ENCODE results near the gene GRAMD4. TPM values are rescaled to one million over a fixed set of nuclear protein-coding genes. Genes with fewer than 3 reads are reported as not detected.

The GRAMD4 gene
- total and polyA plus RNA-seq, 10 of the 15 experiments (the other 5 are each of a cell fraction or from before 2014, with no cell fraction given): 0.21 to 45.5 (median 10.6) TPM

DNA sequence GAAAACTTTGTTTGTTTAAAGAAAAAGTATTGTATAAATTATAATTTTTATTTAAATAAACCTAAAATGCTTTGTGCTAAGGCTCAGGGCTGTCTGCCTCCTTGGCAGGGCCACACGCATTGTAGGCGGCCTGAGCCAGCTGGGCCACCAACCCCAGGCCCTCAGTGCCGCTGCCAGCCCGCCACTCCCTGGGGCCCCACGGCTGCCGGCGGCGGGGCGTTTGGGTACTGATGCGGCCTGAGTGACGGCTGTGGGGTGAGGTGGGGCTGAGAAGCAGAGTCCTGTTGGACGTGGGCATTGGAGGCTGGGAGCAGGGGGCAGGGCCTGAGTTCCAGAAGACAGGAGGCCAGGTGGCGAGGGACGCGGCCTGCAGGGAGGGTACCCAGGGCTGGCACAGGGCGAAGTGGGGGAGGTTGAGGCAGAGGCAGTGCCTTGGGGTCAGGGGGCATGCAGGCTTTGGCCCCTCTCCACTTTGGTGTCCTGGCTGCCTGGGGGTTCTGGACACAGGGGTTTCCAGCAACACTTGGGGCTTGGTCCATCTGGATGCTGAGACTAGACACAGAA is 59.6 kb downstream of the GRAMD4 start:
- ATAC-seq: no peak
- Histone ChIP-seq H3K4me1 (ENCODE audit: control insufficient read depth, insufficient read depth, low read length) (peaks cover 12% of the 10 kb centered on the region), H3K9me3 (replicated peaks; ENCODE audit: control insufficient read depth, insufficient read depth, low read length) (no peaks in the 10 kb centered on the region), H3K4me3 (no peak overlapping the region), H2AFZ (ENCODE audit: control insufficient read depth, low read depth, low read length) (no peak overlapping the region), H3K27ac (ENCODE audit: control insufficient read depth, insufficient read depth) (no peak overlapping the region), H4K20me1 (ENCODE audit: control insufficient read depth, insufficient read depth) (0 out of 2 replicates have a peak, but pooled peaks cover 2% of the 10 kb centered on the region), H3K27me3 (replicated peaks in 1 of 2; ENCODE audit: control insufficient read depth in 2 of 2, insufficient read depth in 2 of 2, low read length in 1 of 2) (no peaks in the 10 kb centered on the region), H3K79me2 (ENCODE audit: control insufficient read depth, insufficient read depth, low read length) (no peaks in the 10 kb centered on the region), H3K4me2 (ENCODE audit: control insufficient read depth, insufficient read depth) (no peak overlapping the region), H3K36me3 (ENCODE audit: control insufficient read depth in 2 of 2, insufficient read depth in 2 of 2, low read length in 1 of 2) (peaks cover 0 to 1% of the 10 kb centered on the region in 2 experiments; a peak in 2 of 4 replicates), H3K9ac (ENCODE audit: control insufficient read depth, insufficient read depth, low read length) (no peak overlapping the region)
- ChIA-PET RAD21 (ENCODE audit: unreplicated experiment) (no interaction called here), CTCF (interaction anchor here (1.3 kb wide), 1 partner anchor 130 kb away, joined by 3 read pairs; no protein-coding TSS in a partner anchor), POLR2A (no interaction called here), SMC1A (ENCODE audit: uncharacterized antibody, unreplicated experiment) (interaction anchor here (3.1 kb wide), 1 partner anchor 116 kb away, joined by 13 read pairs; no protein-coding TSS in a partner anchor)
- intact Hi-C loops (cut with micrococcal nuclease; ENCODE audit: unreplicated experiment): no loop called here
- WGBS (ENCODE audit: insufficient coverage, insufficient replicate concordance, low lambda C conversion rate, missing lambda C conversion rate): 83% methylated on average over 14 of the region's 16 CpGs
- in situ Hi-C loops (cut with MboI): no loop called here
- TF ChIP-seq ZSCAN29 (IDR thresholded peaks at IDR 0.05) (no peak), RBBP5 (conservative IDR thresholded peaks at IDR 0.05) (no peak), ESRRA (IDR thresholded peaks at IDR 0.05; ENCODE audit: low read length) (no peak), STAT3 (IDR thresholded peaks at IDR 0.05; ENCODE audit: low read depth, low read length) (no peak), ZBTB33 (IDR thresholded peaks at IDR 0.05) (no peak), EP300 (IDR thresholded peaks at IDR 0.05; ENCODE audit: borderline replicate concordance in 1 of 2, control insufficient read depth in 1 of 2, low read depth in 2 of 2, low read length in 2 of 2) (no peak), MTA3 (IDR thresholded peaks at IDR 0.05; ENCODE audit: borderline replicate concordance, low read length) (no peak), ATF7 (IDR thresholded peaks at IDR 0.05; ENCODE audit: low read depth) (no peak), RB1 (IDR thresholded peaks at IDR 0.05; ENCODE audit: borderline replicate concordance) (no peak), PKNOX1 (IDR thresholded peaks at IDR 0.05) (no peak), HCFC1 (IDR thresholded peaks at IDR 0.05; ENCODE audit: low read length) (no peak), ZNF622 (IDR thresholded peaks at IDR 0.05) (no peak), ETV6 (conservative IDR thresholded peaks at IDR 0.05 in 1 of 2, IDR thresholded peaks at IDR 0.05 in 1 of 2; ENCODE audit: borderline replicate concordance in 1 of 2, low read depth in 1 of 2) (no peak), PAX8 (IDR thresholded peaks at IDR 0.05) (no peak)
- TF ChIP-seq, protein P1, sequence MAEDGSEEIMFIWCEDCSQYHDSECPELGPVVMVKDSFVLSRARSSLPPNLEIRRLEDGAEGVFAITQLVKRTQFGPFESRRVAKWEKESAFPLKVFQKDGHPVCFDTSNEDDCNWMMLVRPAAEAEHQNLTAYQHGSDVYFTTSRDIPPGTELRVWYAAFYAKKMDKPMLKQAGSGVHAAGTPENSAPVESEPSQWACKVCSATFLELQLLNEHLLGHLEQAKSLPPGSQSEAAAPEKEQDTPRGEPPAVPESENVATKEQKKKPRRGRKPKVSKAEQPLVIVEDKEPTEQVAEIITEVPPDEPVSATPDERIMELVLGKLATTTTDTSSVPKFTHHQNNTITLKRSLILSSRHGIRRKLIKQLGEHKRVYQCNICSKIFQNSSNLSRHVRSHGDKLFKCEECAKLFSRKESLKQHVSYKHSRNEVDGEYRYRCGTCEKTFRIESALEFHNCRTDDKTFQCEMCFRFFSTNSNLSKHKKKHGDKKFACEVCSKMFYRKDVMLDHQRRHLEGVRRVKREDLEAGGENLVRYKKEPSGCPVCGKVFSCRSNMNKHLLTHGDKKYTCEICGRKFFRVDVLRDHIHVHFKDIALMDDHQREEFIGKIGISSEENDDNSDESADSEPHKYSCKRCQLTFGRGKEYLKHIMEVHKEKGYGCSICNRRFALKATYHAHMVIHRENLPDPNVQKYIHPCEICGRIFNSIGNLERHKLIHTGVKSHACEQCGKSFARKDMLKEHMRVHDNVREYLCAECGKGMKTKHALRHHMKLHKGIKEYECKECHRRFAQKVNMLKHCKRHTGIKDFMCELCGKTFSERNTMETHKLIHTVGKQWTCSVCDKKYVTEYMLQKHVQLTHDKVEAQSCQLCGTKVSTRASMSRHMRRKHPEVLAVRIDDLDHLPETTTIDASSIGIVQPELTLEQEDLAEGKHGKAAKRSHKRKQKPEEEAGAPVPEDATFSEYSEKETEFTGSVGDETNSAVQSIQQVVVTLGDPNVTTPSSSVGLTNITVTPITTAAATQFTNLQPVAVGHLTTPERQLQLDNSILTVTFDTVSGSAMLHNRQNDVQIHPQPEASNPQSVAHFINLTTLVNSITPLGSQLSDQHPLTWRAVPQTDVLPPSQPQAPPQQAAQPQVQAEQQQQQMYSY (CRISPR knock-in tag; IDR thresholded peaks at IDR 0.05): no peak
- TF ChIP-seq, protein P2, sequence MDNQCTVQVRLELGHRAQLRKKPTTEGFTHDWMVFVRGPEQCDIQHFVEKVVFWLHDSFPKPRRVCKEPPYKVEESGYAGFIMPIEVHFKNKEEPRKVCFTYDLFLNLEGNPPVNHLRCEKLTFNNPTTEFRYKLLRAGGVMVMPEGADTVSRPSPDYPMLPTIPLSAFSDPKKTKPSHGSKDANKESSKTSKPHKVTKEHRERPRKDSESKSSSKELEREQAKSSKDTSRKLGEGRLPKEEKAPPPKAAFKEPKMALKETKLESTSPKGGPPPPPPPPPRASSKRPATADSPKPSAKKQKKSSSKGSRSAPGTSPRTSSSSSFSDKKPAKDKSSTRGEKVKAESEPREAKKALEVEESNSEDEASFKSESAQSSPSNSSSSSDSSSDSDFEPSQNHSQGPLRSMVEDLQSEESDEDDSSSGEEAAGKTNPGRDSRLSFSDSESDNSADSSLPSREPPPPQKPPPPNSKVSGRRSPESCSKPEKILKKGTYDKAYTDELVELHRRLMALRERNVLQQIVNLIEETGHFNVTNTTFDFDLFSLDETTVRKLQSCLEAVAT (IDR thresholded peaks at IDR 0.05): no peak
- no peak for FAIRE-seq
- BruUV-seq (replicated peaks): no TSS peak
- DNase-seq (ENCODE audit: low read depth, low spot score): no peak
